GM19395 (cell line): ENCODE measurements around the gene P2RX7.
"Not testable (repeated sequence)": the region's sequence is repeated elsewhere in the genome, so short reads cannot be mapped to it uniquely, and the experiment has no call there.

Experiments
- ATAC-seq: cut with Tn5 transposase; IDR thresholded peaks from one replicate; pipeline ENCODE4 v1.9.1; 2021; ENCODE audit warnings: mild to moderate bottlenecking, moderate library complexity; ENCODE audit not compliant: unreplicated experiment

Gene P2RX7

DNA sequence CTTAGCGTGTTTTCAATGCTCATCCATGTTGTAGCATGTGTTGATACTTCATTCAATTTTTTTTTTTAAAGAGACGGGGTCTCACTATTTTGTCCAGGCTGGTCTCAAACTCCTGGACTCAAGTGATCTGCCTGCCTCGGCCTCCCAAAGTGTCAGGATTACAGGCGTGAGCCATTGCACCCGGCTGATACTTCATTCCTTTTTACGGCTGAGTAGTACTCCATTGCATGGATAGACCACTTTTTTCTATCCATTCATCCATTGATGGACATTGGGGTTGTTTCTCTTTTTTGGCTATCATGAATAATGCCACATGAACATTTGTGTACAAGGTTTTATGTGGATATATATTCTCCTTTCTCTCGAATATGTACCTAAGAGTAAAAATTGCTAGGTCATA lies 1.2 kb downstream of the P2RX7 start:
- ATAC-seq, result no peak

DNA sequence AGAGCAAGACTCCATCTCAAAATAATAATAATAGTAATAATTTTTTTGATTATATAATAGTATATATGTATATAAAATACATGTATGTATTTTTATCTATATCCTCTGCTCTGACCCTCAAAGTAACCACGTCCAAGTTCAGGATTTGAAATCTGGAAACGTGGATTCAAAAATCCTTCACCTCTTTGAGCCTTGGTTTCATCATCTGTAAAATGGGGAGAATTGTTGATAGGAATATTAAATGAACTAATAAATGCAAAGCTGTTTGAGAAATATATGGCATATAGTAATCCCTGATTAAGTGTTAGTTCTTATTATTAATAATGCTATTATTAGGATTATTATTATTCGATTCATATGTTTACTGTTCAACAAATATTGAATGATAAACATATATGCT lies 2.6 kb downstream of the P2RX7 start:
- no peak for ATAC-seq

DNA sequence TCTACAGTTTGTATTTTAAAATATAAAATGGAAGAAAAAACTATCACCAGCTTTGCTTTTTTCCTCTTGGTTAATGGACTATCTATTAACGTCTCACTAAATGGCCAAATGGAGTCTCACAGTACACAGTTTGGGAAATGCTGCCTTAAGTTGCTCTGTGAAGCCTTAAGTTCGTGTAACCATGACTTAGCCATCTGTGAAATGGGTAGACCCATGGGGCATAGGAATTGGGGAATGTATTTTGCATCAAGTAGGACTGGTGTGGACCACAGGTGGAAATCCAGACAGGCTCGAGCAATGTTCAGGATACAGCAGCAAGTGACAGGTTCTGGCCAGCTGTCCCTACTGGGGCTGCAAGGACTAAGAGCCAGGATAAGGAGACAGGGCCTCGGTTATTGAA lies 4.8 kb downstream of the P2RX7 start:
- ATAC-seq, result no peak

- no peak for ATAC-seq
Observed at GRCh38 chr12:121138284-121138683, 5.6 kb downstream of the P2RX7 start.

- ATAC-seq, result no peak
Observed at GRCh38 chr12:121139286-121139685, 6.6 kb downstream of the P2RX7 start.

DNA sequence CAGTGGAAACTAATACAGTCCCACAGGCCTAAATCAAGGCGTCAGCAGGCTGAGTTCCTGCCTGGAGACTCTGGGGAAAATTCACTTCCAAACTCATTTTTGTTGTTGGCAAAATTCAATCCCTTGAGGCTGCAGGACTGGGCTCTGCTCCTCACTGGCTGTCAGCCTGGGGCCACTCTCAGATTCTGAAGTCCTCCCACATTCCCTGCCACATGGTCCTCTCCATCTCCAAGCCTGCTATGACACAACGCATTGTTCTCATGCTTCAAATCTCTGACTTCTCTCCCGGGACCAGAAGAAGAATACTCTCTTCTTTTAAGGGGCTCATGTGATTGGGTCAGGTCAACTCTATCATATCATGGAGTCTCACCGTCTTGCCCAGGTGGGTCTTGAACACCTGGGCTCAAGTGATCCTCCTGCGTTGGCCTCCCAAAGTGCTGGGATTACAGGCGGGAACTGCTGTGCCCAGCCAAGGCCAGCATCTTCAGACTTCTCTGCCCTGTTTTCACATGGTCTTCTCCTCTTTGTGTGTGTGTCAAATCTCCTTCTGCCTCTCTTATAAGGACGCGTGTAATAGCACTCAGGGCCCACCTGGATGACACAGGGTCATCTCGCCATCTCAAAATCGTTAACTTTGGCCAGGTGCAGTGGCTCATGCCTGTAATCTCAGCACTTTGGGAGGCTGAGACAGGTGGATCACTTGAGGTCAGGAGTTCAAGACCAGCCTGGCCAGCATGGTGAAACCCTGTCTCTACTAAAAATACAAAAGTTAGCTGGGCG lies 9.7 kb downstream of the P2RX7 start:
- ATAC-seq, result no peak

- ATAC-seq, result no peak
Observed at GRCh38 chr12:121144416-121144914, 11.8 kb downstream of the P2RX7 start.

- ATAC-seq, result no peak
Observed at GRCh38 chr12:121145221-121145620, 12.5 kb downstream of the P2RX7 start.

DNA sequence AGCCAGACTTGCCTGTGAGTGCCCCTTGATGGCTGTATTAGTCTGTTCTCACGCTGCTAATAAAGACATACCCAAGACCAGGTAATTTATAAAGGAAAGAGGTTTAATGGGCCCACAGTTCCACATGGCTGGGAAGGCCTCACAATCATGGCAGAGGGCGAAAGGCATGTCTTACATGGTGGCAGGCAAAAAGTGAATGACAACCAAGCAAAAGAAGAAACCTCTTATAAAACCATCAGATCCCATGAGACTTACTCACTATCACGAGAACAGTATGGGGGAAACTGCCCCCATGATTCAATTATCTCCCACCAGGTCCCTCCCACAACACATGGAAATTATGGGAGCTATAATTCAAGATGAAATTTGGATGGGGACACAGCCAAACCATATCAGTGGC lies 16.6 kb downstream of the P2RX7 start:
- not testable (repeated sequence) for ATAC-seq

DNA sequence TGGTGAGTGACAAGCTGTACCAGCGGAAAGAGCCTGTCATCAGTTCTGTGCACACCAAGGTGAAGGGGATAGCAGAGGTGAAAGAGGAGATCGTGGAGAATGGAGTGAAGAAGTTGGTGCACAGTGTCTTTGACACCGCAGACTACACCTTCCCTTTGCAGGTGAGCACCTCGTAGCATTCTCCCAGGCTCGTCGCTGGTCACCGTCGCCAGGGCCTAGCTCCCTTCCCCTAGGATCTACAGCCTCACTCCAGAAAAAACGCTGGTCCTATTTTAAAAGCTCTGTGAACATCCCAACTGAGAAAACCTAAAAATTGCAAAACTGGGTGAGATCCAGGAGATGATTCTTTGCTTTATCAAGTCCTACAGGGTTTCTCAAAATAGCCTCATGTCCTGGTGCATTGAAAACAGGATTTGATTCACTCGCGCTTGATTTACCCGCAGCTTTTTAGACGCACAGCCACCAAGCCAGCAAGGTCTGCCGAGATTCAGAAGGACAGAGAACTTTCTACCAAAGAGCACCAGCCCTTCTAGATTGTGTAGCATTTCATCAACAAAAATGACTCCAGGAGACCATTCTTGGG lies 22.2 kb downstream of the P2RX7 start:
- ATAC-seq, result no peak

GRCh38 chr12:121156365-121156764 lies 23.7 kb downstream of the P2RX7 start:
- no peak for ATAC-seq

GRCh38 chr12:121158085-121158484 lies 25.4 kb downstream of the P2RX7 start:
- no peak for ATAC-seq

GRCh38 chr12:121158728-121159351 lies 26.2 kb downstream of the P2RX7 start:
- ATAC-seq, result not testable (repeated sequence)

- ATAC-seq, result no peak
Observed at GRCh38 chr12:121159467-121160307, 27.0 kb downstream of the P2RX7 start.

GRCh38 chr12:121162384-121162783 lies 29.7 kb downstream of the P2RX7 start:
- no peak for ATAC-seq

- ATAC-seq, result no peak
Observed at GRCh38 chr12:121162985-121163384, 30.3 kb downstream of the P2RX7 start.

GRCh38 chr12:121164839-121165238 lies 32.2 kb downstream of the P2RX7 start:
- ATAC-seq, result not testable (repeated sequence)

DNA sequence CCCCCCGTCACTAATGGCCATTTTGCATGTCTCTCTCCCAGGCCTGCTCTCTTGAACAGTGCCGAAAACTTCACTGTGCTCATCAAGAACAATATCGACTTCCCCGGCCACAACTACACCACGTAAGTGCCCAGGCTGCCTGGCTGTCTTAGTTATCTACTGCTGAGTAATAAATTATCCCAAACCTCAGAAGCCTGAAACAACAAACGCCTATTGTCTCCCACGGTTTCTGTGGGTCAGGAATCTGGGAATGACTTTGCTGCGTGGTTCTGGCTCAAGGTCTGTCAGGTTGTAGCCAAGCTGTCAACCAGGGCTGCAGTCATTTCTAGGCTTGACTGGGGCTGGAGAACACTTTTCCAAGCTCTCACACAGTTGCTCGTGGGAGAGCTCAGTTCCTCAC lies 32.6 kb downstream of the P2RX7 start:
- no peak for ATAC-seq

DNA sequence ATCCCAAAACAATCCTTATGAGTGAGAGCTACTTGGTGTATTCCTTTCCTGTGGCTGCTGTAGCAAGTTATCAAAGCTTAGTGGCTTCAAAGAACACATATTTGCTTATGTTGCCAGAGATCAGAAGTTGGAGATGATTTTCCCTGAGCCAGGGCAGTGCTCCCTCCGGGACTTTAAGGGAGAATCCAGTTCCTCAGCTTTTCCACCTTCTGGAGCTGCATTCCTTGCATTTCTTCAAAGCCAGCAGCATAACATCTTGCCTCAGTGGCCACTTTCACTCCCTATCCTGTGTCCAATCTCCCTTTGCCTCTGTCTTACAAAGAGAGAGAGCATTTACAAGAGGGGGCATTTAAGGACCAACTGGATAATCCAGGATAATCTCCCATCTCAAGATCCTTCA lies 33.7 kb downstream of the P2RX7 start:
- ATAC-seq, result no peak

DNA sequence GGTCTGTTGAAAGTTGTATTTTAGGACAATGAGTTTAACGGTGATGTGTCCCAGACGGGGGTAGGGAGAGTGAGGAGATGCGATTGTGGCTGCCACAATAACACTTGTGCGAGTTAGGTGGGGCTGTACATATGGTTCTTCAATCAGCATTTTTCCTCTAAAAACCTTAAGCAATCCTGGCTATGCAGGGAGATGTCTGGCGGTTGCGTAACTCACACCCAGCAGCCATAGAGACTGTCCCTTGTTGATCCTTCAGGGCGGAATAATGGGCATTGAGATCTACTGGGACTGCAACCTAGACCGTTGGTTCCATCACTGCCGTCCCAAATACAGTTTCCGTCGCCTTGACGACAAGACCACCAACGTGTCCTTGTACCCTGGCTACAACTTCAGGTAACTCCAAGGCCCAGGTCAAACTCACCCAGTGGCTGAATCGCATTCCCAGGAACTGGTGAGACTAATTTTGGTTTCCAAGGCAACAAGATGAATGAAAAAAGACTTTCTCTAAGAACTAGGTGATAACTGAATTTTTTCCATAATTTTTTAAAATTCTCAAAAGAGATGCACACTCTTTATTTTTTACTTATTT lies 34.6 kb downstream of the P2RX7 start:
- ATAC-seq, result no peak

- ATAC-seq, result no peak
Observed at GRCh38 chr12:121167951-121168350, 35.3 kb downstream of the P2RX7 start.
